IPS-18a (cell line): ENCODE results near the gene MAST4.

Source experiments
- H3K27ac ChIP-seq: one replicate; pipeline ENCODE4 v1.5.1; 2013; ENCODE audit warnings: low read length
- H3K27me3 ChIP-seq: one replicate; pipeline ENCODE4 v1.6.1; 2013; ENCODE audit warnings: mild to moderate bottlenecking, low read length; ENCODE audit not compliant: control insufficient read depth, insufficient read depth
- H3K36me3 ChIP-seq: one replicate; pipeline ENCODE4 v1.6.1; 2013; ENCODE audit warnings: low read depth, low read length; ENCODE audit not compliant: control insufficient read depth
- H3K4me1 ChIP-seq: one replicate; pipeline ENCODE4 v1.6.1; 2013; ENCODE audit warnings: low read depth, low read length; ENCODE audit not compliant: control insufficient read depth
- H3K4me3 ChIP-seq: one replicate; pipeline ENCODE4 v1.5.1; 2013; ENCODE audit warnings: low read length
- H3K9ac ChIP-seq: one replicate; pipeline ENCODE4 v1.6.1; 2013; ENCODE audit warnings: mild to moderate bottlenecking, low read length, moderate library complexity
- H3K9me3 ChIP-seq: one replicate; pipeline ENCODE4 v1.6.1; 2013; ENCODE audit warnings: low read depth, low read length; ENCODE audit not compliant: control insufficient read depth

Gene MAST4

GRCh38 chr5:67189931-67190330 lies 593.7 kb downstream of the MAST4 start:
- no peaks in the 10 kb centered on the region for H3K27me3 ChIP-seq
- H3K36me3 ChIP-seq, result no peaks in the 10 kb centered on the region
- H3K9me3 ChIP-seq, result no peaks in the 10 kb centered on the region
- H3K4me3 ChIP-seq, result no peak overlapping the region
- H3K4me1 ChIP-seq, result peaks cover 9% of the 10 kb centered on the region
- H3K27ac ChIP-seq, result no peak overlapping the region
- no peak overlapping the region for H3K9ac ChIP-seq

GRCh38 chr5:67190410-67190809 lies 594.2 kb downstream of the MAST4 start:
- H3K4me3 ChIP-seq, result no peak overlapping the region
- H3K36me3 ChIP-seq, result no peaks in the 10 kb centered on the region
- no peaks in the 10 kb centered on the region for H3K27me3 ChIP-seq
- peaks cover 9% of the 10 kb centered on the region for H3K4me1 ChIP-seq
- no peak overlapping the region for H3K9ac ChIP-seq
- no peak overlapping the region for H3K27ac ChIP-seq
- no peaks in the 10 kb centered on the region for H3K9me3 ChIP-seq

- no peak overlapping the region for H3K4me3 ChIP-seq
- H3K27me3 ChIP-seq, result no peaks in the 10 kb centered on the region
- no peak overlapping the region for H3K27ac ChIP-seq
- H3K9ac ChIP-seq, result no peak overlapping the region
- no peaks in the 10 kb centered on the region for H3K36me3 ChIP-seq
- H3K9me3 ChIP-seq, result no peaks in the 10 kb centered on the region
- peaks cover 9% of the 10 kb centered on the region for H3K4me1 ChIP-seq
These were observed 594.7 kb downstream of the MAST4 start for GRCh38 chr5:67190861-67191260.

GRCh38 chr5:67192719-67193438 lies 596.7 kb downstream of the MAST4 start:
- Histone ChIP-seq H3K27ac (no peak overlapping the region), H3K27me3 (no peaks in the 10 kb centered on the region), H3K4me3 (no peak overlapping the region), H3K9ac (no peak overlapping the region), H3K36me3 (no peaks in the 10 kb centered on the region), H3K9me3 (no peaks in the 10 kb centered on the region), H3K4me1 (peaks cover 9% of the 10 kb centered on the region)

- no peak overlapping the region for H3K4me3 ChIP-seq
- peaks cover 9% of the 10 kb centered on the region for H3K4me1 ChIP-seq
- no peaks in the 10 kb centered on the region for H3K36me3 ChIP-seq
- H3K27me3 ChIP-seq, result no peaks in the 10 kb centered on the region
- H3K9ac ChIP-seq, result no peak overlapping the region
- no peaks in the 10 kb centered on the region for H3K9me3 ChIP-seq
- no peak overlapping the region for H3K27ac ChIP-seq
These were observed 597.2 kb downstream of the MAST4 start for GRCh38 chr5:67193439-67193807.

- Histone ChIP-seq H3K27me3 (no peaks in the 10 kb centered on the region), H3K9me3 (no peaks in the 10 kb centered on the region), H3K27ac (no peak overlapping the region), H3K4me1 (peaks cover 9% of the 10 kb centered on the region), H3K4me3 (no peak overlapping the region), H3K36me3 (no peaks in the 10 kb centered on the region), H3K9ac (no peak overlapping the region)
These were observed 598.0 kb downstream of the MAST4 start for GRCh38 chr5:67194166-67194565.

- no peak overlapping the region for H3K4me3 ChIP-seq
- no peak overlapping the region for H3K9ac ChIP-seq
- H3K27ac ChIP-seq, result no peak overlapping the region
- H3K4me1 ChIP-seq, result peaks cover 6% of the 10 kb centered on the region
- no peaks in the 10 kb centered on the region for H3K9me3 ChIP-seq
- H3K27me3 ChIP-seq, result no peaks in the 10 kb centered on the region
- no peaks in the 10 kb centered on the region for H3K36me3 ChIP-seq
These were observed 599.4 kb downstream of the MAST4 start for GRCh38 chr5:67195406-67196275.

GRCh38 chr5:67196537-67197059 lies 600.4 kb downstream of the MAST4 start, which contains the start of gene CD180:
Gene CD180, minus strand, starts transcription at chr5:67196799. Its CDS starts 158 bp downstream, at chr5:67196641.
- H3K27me3 ChIP-seq, result no peaks in the 10 kb centered on the region
- no peaks in the 10 kb centered on the region for H3K36me3 ChIP-seq
- no peak within 1 kb of the TSS for H3K27ac ChIP-seq
- H3K4me3 ChIP-seq, result no peak within 1 kb of the TSS
- H3K9me3 ChIP-seq, result no peaks in the 10 kb centered on the region
- H3K4me1 ChIP-seq, result no peaks in the 10 kb centered on the region
- no peak within 1 kb of the TSS for H3K9ac ChIP-seq

- H3K27ac ChIP-seq, result no peak overlapping the region
- H3K4me1 ChIP-seq, result no peaks in the 10 kb centered on the region
- no peaks in the 10 kb centered on the region for H3K9me3 ChIP-seq
- H3K36me3 ChIP-seq, result no peaks in the 10 kb centered on the region
- H3K27me3 ChIP-seq, result no peaks in the 10 kb centered on the region
- no peak overlapping the region for H3K4me3 ChIP-seq
- no peak overlapping the region for H3K9ac ChIP-seq
These were observed 601.3 kb downstream of the MAST4 start for GRCh38 chr5:67197536-67197935.

GRCh38 chr5:67198917-67199316 lies 602.7 kb downstream of the MAST4 start:
- Histone ChIP-seq H3K4me1 (no peaks in the 10 kb centered on the region), H3K36me3 (no peaks in the 10 kb centered on the region), H3K9ac (no peak overlapping the region), H3K27me3 (no peaks in the 10 kb centered on the region), H3K9me3 (no peaks in the 10 kb centered on the region), H3K27ac (no peak overlapping the region), H3K4me3 (no peak overlapping the region)

GRCh38 chr5:67199859-67200258 lies 603.7 kb downstream of the MAST4 start:
- Histone ChIP-seq H3K27me3 (no peaks in the 10 kb centered on the region), H3K4me1 (no peaks in the 10 kb centered on the region), H3K4me3 (no peak overlapping the region), H3K9ac (no peak overlapping the region), H3K36me3 (no peaks in the 10 kb centered on the region), H3K9me3 (no peaks in the 10 kb centered on the region), H3K27ac (no peak overlapping the region)
